Mucosa of gallbladder (tissue), 1 donor: Measurements from ENCODE around the gene CHAT. TPM values are rescaled to one million over a fixed set of nuclear protein-coding genes. Genes with fewer than 3 reads are reported as not detected.

ENCODE experiments used
- DNase-seq: peaks from one replicate; pipeline ENCODE4 v3.0.0-alpha.2; 2020; ENCODE audit warnings: low spot score
- total RNA-seq: library from RNA; stranded (reverse); gene quantifications from one replicate; pipeline ENCODE4 v1.2.1, GENCODE V29; 2021
- donor health status: DM: no; HTN: no; CAD: no.

CHAT gene
- total RNA-seq, 1 donor from 2014 or later, result 0.86 TPM

- no peak for DNase-seq
These were observed 16.2 kb upstream of the CHAT start for GRCh38 chr10:49597426-49598163.

- no peak for DNase-seq
These were observed 15.5 kb upstream of the CHAT start for GRCh38 chr10:49598164-49598856.

- no peak for DNase-seq
These were observed 14.9 kb upstream of the CHAT start for GRCh38 chr10:49598986-49599385.

GRCh38 chr10:49599546-49599945 is 14.3 kb upstream of the CHAT start:
- DNase-seq, result no peak

GRCh38 chr10:49600046-49600445 is 13.8 kb upstream of the CHAT start:
- DNase-seq, result no peak

GRCh38 chr10:49600781-49601400 is 12.9 kb upstream of the CHAT start:
- no peak for DNase-seq

- DNase-seq, result no peak
These were observed 12.0 kb upstream of the CHAT start for GRCh38 chr10:49601857-49602256.

GRCh38 chr10:49602380-49603023 is 11.3 kb upstream of the CHAT start:
- DNase-seq, result no peak

GRCh38 chr10:49605216-49605938 is 8.5 kb upstream of the CHAT start:
- no peak for DNase-seq

- no peak for DNase-seq
These were observed 7.8 kb upstream of the CHAT start for GRCh38 chr10:49605939-49606509.

GRCh38 chr10:49606981-49607535 is 6.8 kb upstream of the CHAT start:
- peak; percentile 65 for DNase-seq

GRCh38 chr10:49608166-49609005 is 5.5 kb upstream of the CHAT start:
- DNase-seq, result no peak

- DNase-seq, result no peak
These were observed 4.9 kb upstream of the CHAT start for GRCh38 chr10:49609006-49609282.

GRCh38 chr10:49609283-49610113 is 4.3 kb upstream of the CHAT start:
- no peak for DNase-seq

GRCh38 chr10:49610114-49610457 is 3.8 kb upstream of the CHAT start, which contains the start of gene SLC18A3:
Gene SLC18A3, plus strand, starts transcription at chr10:49610310. Its CDS starts 431 bp downstream, at chr10:49610741.
- no peak for DNase-seq

GRCh38 chr10:49610458-49611165 is 3.2 kb upstream of the CHAT start:
- no peak for DNase-seq

GRCh38 chr10:49611166-49611815 is 2.5 kb upstream of the CHAT start:
- no peak for DNase-seq

- DNase-seq, result no peak
These were observed 1.9 kb upstream of the CHAT start for GRCh38 chr10:49611816-49612512.
